Keratinocyte (primary cell): Measurements from ENCODE around the gene TAS1R3. TPM values are rescaled to one million over a fixed set of nuclear protein-coding genes. Genes with fewer than 3 reads are reported as not detected.
"Not testable (repeated sequence)": the region's sequence is repeated elsewhere in the genome, so short reads cannot be mapped to it uniquely, and the experiment has no call there.

Experiments
- DNase-seq: peaks from one replicate; pipeline ENCODE4 v3.0.0-alpha.2; 2011; ENCODE audit warnings: low read depth, missing footprints, low spot score
- FAIRE-seq: peaks from 2 replicates; lab custom pipeline; 2011; peaks lifted over from hg19 to GRCh38; lab: Jason Lieb, UNC
- H2AFZ ChIP-seq: 2 replicates; pipeline ENCODE4 v1.6.0; 2012; ENCODE audit warnings: low read length, control low read depth, inconsistent platforms; ENCODE audit not compliant: control insufficient read depth
- H3K27ac ChIP-seq: 2 replicates; pipeline ENCODE4 v1.5.1; 2011; ENCODE audit warnings: low read length; ENCODE audit not compliant: control insufficient read depth, insufficient read depth
- H3K27me3 ChIP-seq: 3 replicates; pipeline ENCODE4 v1.6.0; 2011; ENCODE audit warnings: low read length; ENCODE audit not compliant: control insufficient read depth, insufficient read depth; ENCODE audit errors: extremely low read depth
- H3K36me3 ChIP-seq, 2 experiments: 2 replicates in 1 of 2; 3 replicates in 1 of 2; pipeline ENCODE4 v1.5.1; 2011; ENCODE audit warnings: low read length in 2 of 2, mild to moderate bottlenecking in 1 of 2; ENCODE audit not compliant: control insufficient read depth in 2 of 2, insufficient read depth in 2 of 2; ENCODE audit errors: extremely low read depth in 1 of 2
- H3K4me1 ChIP-seq: 3 replicates; pipeline ENCODE4 v1.5.1; 2011; ENCODE audit warnings: low read length; ENCODE audit not compliant: control insufficient read depth, insufficient read depth; ENCODE audit errors: extremely low read depth
- H3K4me2 ChIP-seq: 3 replicates; pipeline ENCODE4 v1.6.0; 2011; ENCODE audit warnings: low read depth, low read length; ENCODE audit not compliant: control insufficient read depth, insufficient read depth; ENCODE audit errors: extremely low read depth
- H3K4me3 ChIP-seq, 3 experiments: fragments of 200-600 bp in 1 of 3; sonication (generic) in 1 of 3; 2 replicates in 2 of 3; 3 replicates in 1 of 3; pipeline ENCODE4 v1.5.1; 2011 to 2016; ENCODE audit warnings: low read length in 3 of 3, mild to moderate bottlenecking in 3 of 3, control low read depth in 2 of 3, inconsistent platforms in 1 of 3, low read depth in 1 of 3, mixed read lengths in 1 of 3, mixed run types in 1 of 3, moderate library complexity in 1 of 3; ENCODE audit not compliant: control insufficient read depth in 2 of 3, insufficient read depth in 2 of 3; ENCODE audit errors: extremely low read depth in 1 of 3
- H3K79me2 ChIP-seq: 2 replicates; pipeline ENCODE4 v1.6.0; 2012; ENCODE audit warnings: low read length; ENCODE audit not compliant: control insufficient read depth, insufficient read depth
- H3K9ac ChIP-seq: 3 replicates; pipeline ENCODE4 v1.6.0; 2011; ENCODE audit warnings: low read length; ENCODE audit not compliant: control insufficient read depth, insufficient read depth; ENCODE audit errors: extremely low read depth
- H3K9me1 ChIP-seq: 3 replicates; pipeline ENCODE4 v1.6.0; 2011; ENCODE audit warnings: low read length; ENCODE audit not compliant: control insufficient read depth, insufficient read depth; ENCODE audit errors: extremely low read depth
- H3K9me3 ChIP-seq: 2 replicates; pipeline ENCODE4 v1.5.1; 2012; ENCODE audit warnings: low read depth, low read length; ENCODE audit not compliant: control insufficient read depth
- H4K20me1 ChIP-seq: 3 replicates; pipeline ENCODE4 v1.6.0; 2011; ENCODE audit warnings: low read length; ENCODE audit not compliant: control insufficient read depth, insufficient read depth; ENCODE audit errors: extremely low read depth
- CTCF ChIP-seq, 3 experiments: IDR thresholded peaks in 1 of 3; conservative IDR thresholded peaks in 1 of 3; optimal IDR thresholded peaks in 1 of 3; 2 replicates in 2 of 3; 3 replicates in 1 of 3; pipeline versions ENCODE3 to v1.5.1; 2011; ENCODE audit warnings: low read length in 3 of 3, mild to moderate bottlenecking in 3 of 3, moderate library complexity in 2 of 3, control low read depth in 1 of 3, inconsistent platforms in 1 of 3; ENCODE audit not compliant: insufficient read depth in 2 of 3; ENCODE audit errors: extremely low read depth in 1 of 3
- EZH2 ChIP-seq: IDR thresholded peaks from one replicate; pipeline ENCODE4 v1.6.1; 2012; ENCODE audit warnings: inconsistent platforms, mild to moderate bottlenecking, low read length, moderate library complexity
- dilution Hi-C: fragments of 300-500 bp; cut with MboI; formaldehyde crosslinking; loops from one replicate; pipeline ENCODE4 v1.7.0; 2020; ENCODE audit warnings: low sequenced_read_pairs; ENCODE audit not compliant: extremely low pct_ligation_motif_present
- polyA plus RNA-seq, 5 experiments: library from polyadenylated mRNA; depleted of rRNA in 3 of 5; stranded (reverse) in 3 of 5; stranded (forward) in 1 of 5; unstranded in 1 of 5; fragments of >200 nt; gene quantifications; 1 replicate in 1 of 5; 2 replicates in 3 of 5; 3 replicates in 1 of 5; pipeline versions ENCODE4 v1.2.1 to v1.2.3, GENCODE V29; 2011 to 2012; ENCODE audit warnings: missing spikeins in 2 of 5, low read depth in 1 of 5, low replicate concordance in 1 of 5

Gene TAS1R3
- polyA plus RNA-seq, 1 donor (not counting 4 experiments of a cell fraction or from before 2014, with no cell fraction given), result 0.04 TPM

GRCh38 chr1:1366699-1367066 is 35.6 kb downstream of the TAS1R3 start:
- H3K79me2 ChIP-seq, result peaks cover 4% of the 10 kb centered on the region
- H3K27ac ChIP-seq, result no peak overlapping the region
- dilution Hi-C loops, result no loop called here
- no peak overlapping the region for H3K4me2 ChIP-seq
- no peak for FAIRE-seq
- no peak overlapping the region for H3K9ac ChIP-seq
- DNase-seq, result no peak
- H3K4me3 ChIP-seq, result no peak overlapping the region
- peaks cover 0 to 3% of the 10 kb centered on the region in 2 experiments for H3K36me3 ChIP-seq
- H3K4me1 ChIP-seq, result peaks cover 6% of the 10 kb centered on the region
- no peak overlapping the region for H2AFZ ChIP-seq
- no peaks in the 10 kb centered on the region for H4K20me1 ChIP-seq
- H3K9me1 ChIP-seq, result no peaks in the 10 kb centered on the region
- H3K27me3 ChIP-seq, result no peaks in the 10 kb centered on the region
- H3K9me3 ChIP-seq, result peaks cover 7% of the 10 kb centered on the region
- TF ChIP-seq CTCF (optimal IDR thresholded peaks at IDR 0.05 in 1 of 3, IDR thresholded peaks at IDR 0.05 in 1 of 3, conservative IDR thresholded peaks at IDR 0.05 in 1 of 3; ENCODE audit: extremely low read depth in 1 of 3, insufficient read depth in 2 of 3, low read length in 3 of 3) (no peak), EZH2 (no peak)

- Histone ChIP-seq H3K27ac (no peak overlapping the region), H3K9me1 (no peaks in the 10 kb centered on the region), H4K20me1 (no peaks in the 10 kb centered on the region), H3K9me3 (peaks cover 7% of the 10 kb centered on the region), H3K4me1 (peaks cover 6% of the 10 kb centered on the region), H3K4me3 (no peak overlapping the region), H3K27me3 (no peaks in the 10 kb centered on the region), H3K4me2 (no peak overlapping the region), H3K36me3 (peaks cover 2 to 3% of the 10 kb centered on the region in 2 experiments), H3K79me2 (peaks cover 8% of the 10 kb centered on the region), H3K9ac (no peak overlapping the region), H2AFZ (no peak overlapping the region)
- DNase-seq (no peak), FAIRE-seq (no peak)
- TF ChIP-seq EZH2 (no peak), CTCF (optimal IDR thresholded peaks at IDR 0.05 in 1 of 3, IDR thresholded peaks at IDR 0.05 in 1 of 3, conservative IDR thresholded peaks at IDR 0.05 in 1 of 3; ENCODE audit: extremely low read depth in 1 of 3, insufficient read depth in 2 of 3, low read length in 3 of 3) (no peak)
- dilution Hi-C loops, result no loop called here
Measured at GRCh38 chr1:1367315-1367714, 36.2 kb downstream of the TAS1R3 start.

GRCh38 chr1:1370094-1370493 is 39.0 kb downstream of the TAS1R3 start:
- peaks cover 30% of the 10 kb centered on the region for H3K79me2 ChIP-seq
- FAIRE-seq, dilution Hi-C loops: not testable (repeated sequence)

More at GRCh38 chr1:1370094-1370493, 39.0 kb downstream of the TAS1R3 start:
- H3K27me3 ChIP-seq, H3K4me3 ChIP-seq, H3K36me3 ChIP-seq, H3K9me3 ChIP-seq, H3K9me1 ChIP-seq, H2AFZ ChIP-seq, H4K20me1 ChIP-seq, H3K9ac ChIP-seq, H3K4me2 ChIP-seq, H3K4me1 ChIP-seq, H3K27ac ChIP-seq, DNase-seq: not testable (repeated sequence)
